ENCODE measurements around the gene CMTM4.

CMTM4 gene

GRCh38 chr16:66660422-66661209, 35.9 kb downstream of the CMTM4 start:
- H3K9me3 ChIP-seq (ENCODE audit: control insufficient read depth in 1 of 2, low read length in 2 of 2) = no peaks in the 10 kb centered on the region
- H3K36me3 ChIP-seq (ENCODE audit: control insufficient read depth in 1 of 2, insufficient read depth in 2 of 2, low read length in 2 of 2) = no peaks in the 10 kb centered on the region
- H3K4me3 ChIP-seq (ENCODE audit: low read depth in 1 of 2, low read length in 2 of 2) = no peak overlapping the region
- no peak overlapping the region for H3K9ac ChIP-seq (ENCODE audit: low read depth in 1 of 2, low read length in 2 of 2)
- no peaks in the 10 kb centered on the region for H3K27me3 ChIP-seq (ENCODE audit: control insufficient read depth in 1 of 2, insufficient read depth in 2 of 2, low read length in 2 of 2)
- peaks cover 4 to 9% of the 10 kb centered on the region in 2 donors for H3K4me1 ChIP-seq (ENCODE audit: control insufficient read depth in 1 of 2, insufficient read depth in 2 of 2, low read length in 2 of 2)
- H3K27ac ChIP-seq (ENCODE audit: low read depth, low read length) = no peak overlapping the region

- Histone ChIP-seq H3K4me3 (ENCODE audit: low read depth in 1 of 2, low read length in 2 of 2) (no peak overlapping the region), H3K9me3 (ENCODE audit: control insufficient read depth in 1 of 2, low read length in 2 of 2) (no peaks in the 10 kb centered on the region), H3K36me3 (ENCODE audit: control insufficient read depth in 1 of 2, insufficient read depth in 2 of 2, low read length in 2 of 2) (no peaks in the 10 kb centered on the region), H3K4me1 (ENCODE audit: control insufficient read depth in 1 of 2, insufficient read depth in 2 of 2, low read length in 2 of 2) (peaks cover 4 to 9% of the 10 kb centered on the region in 2 donors), H3K27ac (ENCODE audit: low read depth, low read length) (no peak overlapping the region), H3K27me3 (ENCODE audit: control insufficient read depth in 1 of 2, insufficient read depth in 2 of 2, low read length in 2 of 2) (no peaks in the 10 kb centered on the region), H3K9ac (ENCODE audit: low read depth in 1 of 2, low read length in 2 of 2) (no peak overlapping the region)
Measured at GRCh38 chr16:66658860-66659190, 37.7 kb downstream of the CMTM4 start.

GRCh38 chr16:66658143-66658859, 38.2 kb downstream of the CMTM4 start:
- Histone ChIP-seq H3K4me3 (ENCODE audit: low read depth in 1 of 2, low read length in 2 of 2) (no peak overlapping the region), H3K27me3 (ENCODE audit: control insufficient read depth in 1 of 2, insufficient read depth in 2 of 2, low read length in 2 of 2) (no peaks in the 10 kb centered on the region), H3K36me3 (ENCODE audit: control insufficient read depth in 1 of 2, insufficient read depth in 2 of 2, low read length in 2 of 2) (no peaks in the 10 kb centered on the region), H3K27ac (ENCODE audit: low read depth, low read length) (no peak overlapping the region), H3K9me3 (ENCODE audit: control insufficient read depth in 1 of 2, low read length in 2 of 2) (no peaks in the 10 kb centered on the region), H3K9ac (ENCODE audit: low read depth in 1 of 2, low read length in 2 of 2) (no peak overlapping the region), H3K4me1 (ENCODE audit: control insufficient read depth in 1 of 2, insufficient read depth in 2 of 2, low read length in 2 of 2) (peaks cover 4 to 9% of the 10 kb centered on the region in 2 donors)

GRCh38 chr16:66656547-66656946, 40.0 kb downstream of the CMTM4 start:
- Histone ChIP-seq H3K27me3 (ENCODE audit: control insufficient read depth in 1 of 2, insufficient read depth in 2 of 2, low read length in 2 of 2) (no peaks in the 10 kb centered on the region), H3K4me3 (ENCODE audit: low read depth in 1 of 2, low read length in 2 of 2) (no peak overlapping the region), H3K36me3 (ENCODE audit: control insufficient read depth in 1 of 2, insufficient read depth in 2 of 2, low read length in 2 of 2) (no peaks in the 10 kb centered on the region), H3K4me1 (ENCODE audit: control insufficient read depth in 1 of 2, insufficient read depth in 2 of 2, low read length in 2 of 2) (peaks cover 4 to 9% of the 10 kb centered on the region in 2 donors), H3K9ac (ENCODE audit: low read depth in 1 of 2, low read length in 2 of 2) (no peak overlapping the region), H3K27ac (ENCODE audit: low read depth, low read length) (no peak overlapping the region), H3K9me3 (ENCODE audit: control insufficient read depth in 1 of 2, low read length in 2 of 2) (no peaks in the 10 kb centered on the region)

GRCh38 chr16:66653581-66654350, 42.8 kb downstream of the CMTM4 start:
- H3K9ac ChIP-seq (ENCODE audit: low read depth in 1 of 2, low read length in 2 of 2) = no peak overlapping the region
- no peak overlapping the region for H3K4me3 ChIP-seq (ENCODE audit: low read depth in 1 of 2, low read length in 2 of 2)
- no peaks in the 10 kb centered on the region for H3K36me3 ChIP-seq (ENCODE audit: control insufficient read depth in 1 of 2, insufficient read depth in 2 of 2, low read length in 2 of 2)
- H3K27me3 ChIP-seq (ENCODE audit: control insufficient read depth in 1 of 2, insufficient read depth in 2 of 2, low read length in 2 of 2) = no peaks in the 10 kb centered on the region
- H3K9me3 ChIP-seq (ENCODE audit: control insufficient read depth in 1 of 2, low read length in 2 of 2) = no peaks in the 10 kb centered on the region
- peaks cover 10 to 14% of the 10 kb centered on the region in 2 donors for H3K4me1 ChIP-seq (ENCODE audit: control insufficient read depth in 1 of 2, insufficient read depth in 2 of 2, low read length in 2 of 2)
- no peak overlapping the region for H3K27ac ChIP-seq (ENCODE audit: low read depth, low read length)

GRCh38 chr16:66652661-66653360, 43.7 kb downstream of the CMTM4 start:
- Histone ChIP-seq H3K4me1 (ENCODE audit: control insufficient read depth in 1 of 2, insufficient read depth in 2 of 2, low read length in 2 of 2) (peaks cover 10 to 14% of the 10 kb centered on the region in 2 donors), H3K4me3 (ENCODE audit: low read depth in 1 of 2, low read length in 2 of 2) (no peak overlapping the region), H3K9ac (ENCODE audit: low read depth in 1 of 2, low read length in 2 of 2) (no peak overlapping the region), H3K27me3 (ENCODE audit: control insufficient read depth in 1 of 2, insufficient read depth in 2 of 2, low read length in 2 of 2) (no peaks in the 10 kb centered on the region), H3K9me3 (ENCODE audit: control insufficient read depth in 1 of 2, low read length in 2 of 2) (no peaks in the 10 kb centered on the region), H3K27ac (ENCODE audit: low read depth, low read length) (no peak overlapping the region), H3K36me3 (ENCODE audit: control insufficient read depth in 1 of 2, insufficient read depth in 2 of 2, low read length in 2 of 2) (no peaks in the 10 kb centered on the region)

- Histone ChIP-seq H3K4me1 (ENCODE audit: control insufficient read depth in 1 of 2, insufficient read depth in 2 of 2, low read length in 2 of 2) (peaks cover 10 to 14% of the 10 kb centered on the region in 2 donors), H3K9me3 (ENCODE audit: control insufficient read depth in 1 of 2, low read length in 2 of 2) (no peaks in the 10 kb centered on the region), H3K36me3 (ENCODE audit: control insufficient read depth in 1 of 2, insufficient read depth in 2 of 2, low read length in 2 of 2) (no peaks in the 10 kb centered on the region), H3K27me3 (ENCODE audit: control insufficient read depth in 1 of 2, insufficient read depth in 2 of 2, low read length in 2 of 2) (no peaks in the 10 kb centered on the region), H3K4me3 (ENCODE audit: low read depth in 1 of 2, low read length in 2 of 2) (no peak overlapping the region), H3K9ac (ENCODE audit: low read depth in 1 of 2, low read length in 2 of 2) (no peak overlapping the region), H3K27ac (ENCODE audit: low read depth, low read length) (no peak overlapping the region)
Measured at GRCh38 chr16:66651965-66652364, 44.6 kb downstream of the CMTM4 start.

GRCh38 chr16:66651474-66651765, 45.1 kb downstream of the CMTM4 start:
- Histone ChIP-seq H3K9me3 (ENCODE audit: control insufficient read depth in 1 of 2, low read length in 2 of 2) (no peaks in the 10 kb centered on the region), H3K27ac (ENCODE audit: low read depth, low read length) (no peak overlapping the region), H3K27me3 (ENCODE audit: control insufficient read depth in 1 of 2, insufficient read depth in 2 of 2, low read length in 2 of 2) (no peaks in the 10 kb centered on the region), H3K4me3 (ENCODE audit: low read depth in 1 of 2, low read length in 2 of 2) (peak overlapping the region in 1 of 2 donors; percentile 23), H3K36me3 (ENCODE audit: control insufficient read depth in 1 of 2, insufficient read depth in 2 of 2, low read length in 2 of 2) (no peaks in the 10 kb centered on the region), H3K4me1 (ENCODE audit: control insufficient read depth in 1 of 2, insufficient read depth in 2 of 2, low read length in 2 of 2) (peaks cover 10 to 14% of the 10 kb centered on the region in 2 donors), H3K9ac (ENCODE audit: low read depth in 1 of 2, low read length in 2 of 2) (no peak overlapping the region)

GRCh38 chr16:66650707-66651473, 45.7 kb downstream of the CMTM4 start:
- no peak overlapping the region for H3K27ac ChIP-seq (ENCODE audit: low read depth, low read length)
- H3K9me3 ChIP-seq (ENCODE audit: control insufficient read depth in 1 of 2, low read length in 2 of 2) = no peaks in the 10 kb centered on the region
- H3K27me3 ChIP-seq (ENCODE audit: control insufficient read depth in 1 of 2, insufficient read depth in 2 of 2, low read length in 2 of 2) = no peaks in the 10 kb centered on the region
- no peak overlapping the region for H3K9ac ChIP-seq (ENCODE audit: low read depth in 1 of 2, low read length in 2 of 2)
- H3K4me3 ChIP-seq (ENCODE audit: low read depth in 1 of 2, low read length in 2 of 2) = peak overlapping the region in 1 of 2 donors; percentile 23
- no peaks in the 10 kb centered on the region for H3K36me3 ChIP-seq (ENCODE audit: control insufficient read depth in 1 of 2, insufficient read depth in 2 of 2, low read length in 2 of 2)
- H3K4me1 ChIP-seq (ENCODE audit: control insufficient read depth in 1 of 2, insufficient read depth in 2 of 2, low read length in 2 of 2) = peaks cover 10 to 14% of the 10 kb centered on the region in 2 donors
